GM19238 (cell line): ENCODE measurements around the gene MME.

Source experiments
- DNase-seq: peaks from one replicate; pipeline ENCODE4 v3.0.0; 2011; ENCODE audit warnings: low spot score; ENCODE audit not compliant: insufficient read length

The MME gene

GRCh38 chr3:155232605-155233004, 152.5 kb downstream of the MME start:
- DNase-seq: no peak

GRCh38 chr3:155233213-155233612, 153.1 kb downstream of the MME start:
- no peak for DNase-seq
